ENCODE measurements around the gene ZNF791. TPM values are rescaled to one million over a fixed set of nuclear protein-coding genes. Genes with fewer than 3 reads are reported as not detected.
"Not testable (repeated sequence)": the region's sequence is repeated elsewhere in the genome, so short reads cannot be mapped to it uniquely, and the experiment has no call there.

Gene ZNF791
- total RNA-seq, 1 experiment from 2014 or later: 15.2 TPM

DNA sequence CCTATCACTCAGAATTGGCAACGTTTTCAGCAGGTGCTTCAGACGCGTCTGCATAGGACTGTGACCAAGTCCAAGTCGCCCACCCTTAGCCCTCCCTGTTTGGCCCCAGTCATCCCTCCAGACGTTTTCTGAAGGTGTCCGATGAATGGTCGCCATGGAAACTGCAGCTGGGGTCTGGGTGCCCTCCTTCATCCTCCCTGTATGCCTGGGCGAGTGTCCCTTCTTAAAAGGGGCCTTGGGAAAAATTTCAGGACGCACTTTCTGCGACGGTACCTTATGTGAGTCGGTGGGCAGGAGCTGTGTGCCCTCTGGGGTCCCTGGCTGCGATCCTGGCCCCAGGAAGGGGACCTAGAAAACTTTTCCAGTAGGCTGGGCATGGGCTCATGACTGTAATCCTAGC is 30.7 kb downstream of the ZNF791 start:
- no TSS peak for BruUV-seq (replicated peaks)

DNA sequence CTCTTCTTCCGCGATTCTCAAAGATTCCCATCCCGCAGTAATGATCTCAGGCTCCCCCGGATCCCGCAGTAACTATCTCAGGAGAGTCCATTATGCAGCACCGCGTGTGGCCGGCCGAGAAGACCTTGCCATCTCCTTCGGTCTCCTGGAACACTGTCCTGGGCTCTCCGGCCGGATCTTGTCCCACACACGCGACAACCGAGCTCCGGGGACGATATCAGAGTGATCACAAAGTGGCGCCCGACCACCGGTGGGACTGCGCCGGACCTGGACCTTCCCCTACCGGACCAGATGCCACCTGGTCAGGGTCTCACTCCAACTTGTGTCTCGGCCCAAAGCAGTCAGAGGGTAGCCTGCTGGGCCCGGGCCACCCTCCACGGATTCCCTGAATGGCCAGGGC is 31.8 kb downstream of the ZNF791 start:
- CTCF ChIA-PET: no interaction called here
- Mint-ChIP-seq H3K4me3 (ENCODE audit: unreplicated experiment) (no peak overlapping the region), H3K9me3 (ENCODE audit: unreplicated experiment) (peaks cover 4% of the 10 kb centered on the region), H3K27me3 (ENCODE audit: insufficient read depth, unreplicated experiment) (no peaks in the 10 kb centered on the region), H3K27ac (ENCODE audit: unreplicated experiment) (no peak overlapping the region), H3K4me1 (ENCODE audit: low read depth, unreplicated experiment) (no peaks in the 10 kb centered on the region), H3K36me3 (ENCODE audit: insufficient read depth, unreplicated experiment) (no peaks in the 10 kb centered on the region)
- Histone ChIP-seq H3K27me3 (replicated peaks; ENCODE audit: control insufficient read depth, insufficient read depth, low read length) (no peaks in the 10 kb centered on the region), H3K4me3 (ENCODE audit: low read depth, low read length) (no peak overlapping the region), H3K36me3 (ENCODE audit: control insufficient read depth, insufficient read depth, low read length) (no peaks in the 10 kb centered on the region), H3K4me1 (no peaks in the 10 kb centered on the region), H3K9me3 (no peaks in the 10 kb centered on the region)
- DNase-seq: no peak
- POLR2A ChIA-PET: no interaction called here
- intact Hi-C loops (cut with micrococcal nuclease; ENCODE audit: unreplicated experiment): no loop called here
- TF ChIP-seq, protein P1, sequence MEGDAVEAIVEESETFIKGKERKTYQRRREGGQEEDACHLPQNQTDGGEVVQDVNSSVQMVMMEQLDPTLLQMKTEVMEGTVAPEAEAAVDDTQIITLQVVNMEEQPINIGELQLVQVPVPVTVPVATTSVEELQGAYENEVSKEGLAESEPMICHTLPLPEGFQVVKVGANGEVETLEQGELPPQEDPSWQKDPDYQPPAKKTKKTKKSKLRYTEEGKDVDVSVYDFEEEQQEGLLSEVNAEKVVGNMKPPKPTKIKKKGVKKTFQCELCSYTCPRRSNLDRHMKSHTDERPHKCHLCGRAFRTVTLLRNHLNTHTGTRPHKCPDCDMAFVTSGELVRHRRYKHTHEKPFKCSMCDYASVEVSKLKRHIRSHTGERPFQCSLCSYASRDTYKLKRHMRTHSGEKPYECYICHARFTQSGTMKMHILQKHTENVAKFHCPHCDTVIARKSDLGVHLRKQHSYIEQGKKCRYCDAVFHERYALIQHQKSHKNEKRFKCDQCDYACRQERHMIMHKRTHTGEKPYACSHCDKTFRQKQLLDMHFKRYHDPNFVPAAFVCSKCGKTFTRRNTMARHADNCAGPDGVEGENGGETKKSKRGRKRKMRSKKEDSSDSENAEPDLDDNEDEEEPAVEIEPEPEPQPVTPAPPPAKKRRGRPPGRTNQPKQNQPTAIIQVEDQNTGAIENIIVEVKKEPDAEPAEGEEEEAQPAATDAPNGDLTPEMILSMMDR (IDR thresholded peaks at IDR 0.05; ENCODE audit: insufficient read depth in 1 of 2, low read depth in 1 of 2, low read length in 1 of 2, severe bottlenecking in 1 of 2, unreplicated experiment in 1 of 2): no peak
- no TSS peak for BruUV-seq (replicated peaks)

More for the DNA sequence above, 30.7 kb downstream of the ZNF791 start:
- Mint-ChIP-seq H3K36me3 (ENCODE audit: insufficient read depth, unreplicated experiment) (no peaks in the 10 kb centered on the region), H3K27ac (ENCODE audit: unreplicated experiment) (no peak overlapping the region), H3K27me3 (ENCODE audit: insufficient read depth, unreplicated experiment) (no peaks in the 10 kb centered on the region), H3K4me1 (ENCODE audit: low read depth, unreplicated experiment) (no peaks in the 10 kb centered on the region), H3K9me3 (ENCODE audit: unreplicated experiment) (no peaks in the 10 kb centered on the region), H3K4me3 (ENCODE audit: unreplicated experiment) (no peak overlapping the region)
- H3K4me1 ChIP-seq: no peaks in the 10 kb centered on the region
- CTCF ChIA-PET: no interaction called here
- no peaks in the 10 kb centered on the region for H3K36me3 ChIP-seq (ENCODE audit: control insufficient read depth, insufficient read depth, low read length)
- no peak overlapping the region for H3K4me3 ChIP-seq (ENCODE audit: low read depth, low read length)
- intact Hi-C loops (cut with micrococcal nuclease; ENCODE audit: unreplicated experiment): no loop called here
- TF ChIP-seq, protein P1 (IDR thresholded peaks at IDR 0.05; ENCODE audit: insufficient read depth in 1 of 2, low read depth in 1 of 2, low read length in 1 of 2, severe bottlenecking in 1 of 2, unreplicated experiment in 1 of 2): no peak
- no peak for DNase-seq
- POLR2A ChIA-PET: no interaction called here
- H3K27me3 ChIP-seq (replicated peaks; ENCODE audit: control insufficient read depth, insufficient read depth, low read length): no peaks in the 10 kb centered on the region
- no peaks in the 10 kb centered on the region for H3K9me3 ChIP-seq

DNA sequence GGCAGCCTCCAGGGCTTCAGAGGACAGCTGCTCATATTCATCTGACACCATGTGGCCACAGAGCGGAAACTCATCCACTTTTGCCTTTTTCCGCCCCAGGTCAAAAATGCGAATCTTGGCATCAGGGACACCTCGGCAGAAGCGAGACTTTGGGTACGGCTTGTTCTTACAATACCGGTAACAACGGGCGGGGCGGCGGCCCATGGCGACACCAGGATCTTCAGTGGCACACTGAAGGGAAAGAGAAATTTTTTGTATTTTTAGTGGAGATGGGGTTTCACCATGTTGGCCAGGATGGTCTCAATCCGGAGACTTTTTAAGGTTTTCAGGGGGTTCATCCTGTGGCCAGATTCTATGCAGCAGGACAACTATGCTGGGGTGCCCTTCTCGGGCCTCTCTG is 33.0 kb downstream of the ZNF791 start:
- H3K4me3 Mint-ChIP-seq (ENCODE audit: unreplicated experiment); DNase-seq; H3K36me3 ChIP-seq (ENCODE audit: control insufficient read depth, insufficient read depth, low read length); H3K4me1 ChIP-seq; H3K9me3 Mint-ChIP-seq (ENCODE audit: unreplicated experiment); BruUV-seq (replicated peaks); H3K27me3 Mint-ChIP-seq (ENCODE audit: insufficient read depth, unreplicated experiment); H3K4me3 ChIP-seq (ENCODE audit: low read depth, low read length); POLR2A ChIA-PET; H3K36me3 Mint-ChIP-seq (ENCODE audit: insufficient read depth, unreplicated experiment); H3K27me3 ChIP-seq (replicated peaks; ENCODE audit: control insufficient read depth, insufficient read depth, low read length); H3K4me1 Mint-ChIP-seq (ENCODE audit: low read depth, unreplicated experiment); H3K27ac Mint-ChIP-seq (ENCODE audit: unreplicated experiment); intact Hi-C loops (cut with micrococcal nuclease; ENCODE audit: unreplicated experiment); H3K9me3 ChIP-seq: not testable (repeated sequence)
- CTCF ChIA-PET: interaction anchor here (0.7 kb wide), 1 partner anchor 23 kb away, joined by 3 read pairs; the partner anchor contains the start of genes MAN2B1 and WDR83

DNA sequence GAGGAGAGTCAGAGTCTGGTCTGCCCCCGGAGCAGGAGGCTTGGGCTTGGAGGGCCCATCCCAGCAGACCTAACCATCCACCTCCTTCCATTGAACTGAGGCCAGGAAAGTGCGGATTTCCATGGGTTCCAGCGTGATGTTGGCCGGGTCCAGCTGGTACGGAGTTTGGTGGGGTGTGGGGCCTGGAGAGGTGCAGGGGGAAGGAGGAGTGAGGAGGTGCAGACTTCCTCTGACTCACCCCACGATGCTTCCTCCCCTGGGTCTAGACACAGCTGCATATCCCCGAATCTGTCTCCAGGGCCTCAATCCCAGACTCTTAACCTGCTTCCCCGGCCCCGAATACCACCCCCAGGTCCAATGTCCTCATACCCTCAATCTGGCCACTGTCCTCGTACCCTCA is 35.8 kb downstream of the ZNF791 start:
- Mint-ChIP-seq H3K27ac (ENCODE audit: unreplicated experiment) (no peak overlapping the region), H3K4me3 (ENCODE audit: unreplicated experiment) (no peak overlapping the region), H3K4me1 (ENCODE audit: low read depth, unreplicated experiment) (no peaks in the 10 kb centered on the region), H3K9me3 (ENCODE audit: unreplicated experiment) (peaks cover 6% of the 10 kb centered on the region), H3K27me3 (ENCODE audit: insufficient read depth, unreplicated experiment) (no peaks in the 10 kb centered on the region), H3K36me3 (ENCODE audit: insufficient read depth, unreplicated experiment) (no peaks in the 10 kb centered on the region)
- ChIA-PET CTCF (no interaction called here), POLR2A (no interaction called here)
- H3K4me3 ChIP-seq (ENCODE audit: low read depth, low read length): no peak overlapping the region
- no peaks in the 10 kb centered on the region for H3K9me3 ChIP-seq
- H3K4me1 ChIP-seq: no peaks in the 10 kb centered on the region
- DNase-seq: no peak
- no peaks in the 10 kb centered on the region for H3K27me3 ChIP-seq (replicated peaks; ENCODE audit: control insufficient read depth, insufficient read depth, low read length)
- intact Hi-C loops (cut with micrococcal nuclease; ENCODE audit: unreplicated experiment): no loop called here
- TF ChIP-seq, protein P1 (IDR thresholded peaks at IDR 0.05; ENCODE audit: insufficient read depth in 1 of 2, low read depth in 1 of 2, low read length in 1 of 2, severe bottlenecking in 1 of 2, unreplicated experiment in 1 of 2): no peak
- BruUV-seq (replicated peaks): no TSS peak
- H3K36me3 ChIP-seq (ENCODE audit: control insufficient read depth, insufficient read depth, low read length): no peaks in the 10 kb centered on the region
